GM12878 (cell line): ENCODE data around the gene KCTD14. TPM values are rescaled to one million over a fixed set of nuclear protein-coding genes. Genes with fewer than 3 reads are reported as not detected.

Experiments
- ATAC-seq: fragments of 200-7000 bp; cut with Tn5 transposase; 3 replicates; pipeline ENCODE4 v1.9.1; 2020; ENCODE audit warnings: mild to moderate bottlenecking, moderate library complexity
- BruUV-seq: library from RNA; stranded (reverse); fragments of 400-500 nt; replicated peaks from 2 replicates; lab custom pipeline; 2021; lab: Mats Ljungman, UMichigan
- CTCF ChIA-PET: fragments of 300-600 bp; sonication (Branson Sonifier 250); formaldehyde crosslinking; extraction: SDS; loops from one replicate; lab custom pipeline; 2021; ENCODE audit warnings: inconsistent platforms; lab: Yijun Ruan, JAX
- POLR2A ChIA-PET: fragments of 350-600 bp; formaldehyde crosslinking; extraction: SDS; loops from one replicate; lab custom pipeline; 2021; ENCODE audit warnings: inconsistent platforms; lab: Charles Lee
- RAD21 ChIA-PET: fragments of 300-600 bp; sonication (Branson Sonifier 250); formaldehyde crosslinking; loops from one replicate; lab custom pipeline; 2023; ENCODE audit warnings: antibody characterized with exemption; ENCODE audit not compliant: unreplicated experiment; lab: Charles Lee
- SMC1A ChIA-PET: fragments of 300-600 bp; sonication (Branson Sonifier 250); formaldehyde crosslinking; loops from one replicate; lab custom pipeline; 2023; ENCODE audit not compliant: unreplicated experiment, uncharacterized antibody; lab: Charles Lee
- DNase-seq: peaks from one replicate; pipeline ENCODE4 v3.0.0-alpha.2; 2011; ENCODE audit warnings: low read depth, low spot score
- FAIRE-seq: peaks from 3 replicates; lab custom pipeline; 2011; peaks lifted over from hg19 to GRCh38; lab: Jason Lieb, UNC
- H2AFZ ChIP-seq: 2 replicates; pipeline ENCODE4 v1.6.0; 2011; ENCODE audit warnings: low read depth, low read length, control low read depth; ENCODE audit not compliant: control insufficient read depth
- H3K27ac ChIP-seq: 2 replicates; pipeline ENCODE4 v1.5.1; 2011; ENCODE audit warnings: control low read depth; ENCODE audit not compliant: control insufficient read depth, insufficient read depth
- H3K27me3 ChIP-seq, 2 experiments: replicated peaks in 1 of 2; 2 replicates each; pipeline versions ENCODE4 v1.6.0 to v1.6.1; 2011; ENCODE audit warnings: low read length in 1 of 2; ENCODE audit not compliant: control insufficient read depth in 2 of 2, insufficient read depth in 2 of 2
- H3K36me3 ChIP-seq, 2 experiments: 2 replicates each; pipeline ENCODE4 v1.5.1; 2011; ENCODE audit warnings: low read length in 1 of 2; ENCODE audit not compliant: control insufficient read depth in 2 of 2, insufficient read depth in 2 of 2
- H3K4me1 ChIP-seq: 2 replicates; pipeline ENCODE4 v1.6.1; 2011; ENCODE audit warnings: mild to moderate bottlenecking, low read length, moderate library complexity, mixed read lengths; ENCODE audit not compliant: control insufficient read depth, insufficient read depth
- H3K4me2 ChIP-seq: 2 replicates; pipeline ENCODE4 v1.6.0; 2011; ENCODE audit warnings: control low read depth; ENCODE audit not compliant: control insufficient read depth, insufficient read depth
- H3K4me3 ChIP-seq: fragments of 200-600 bp; sonication (generic); 2 replicates; pipeline ENCODE4 v1.5.1; 2016
- H3K79me2 ChIP-seq: 2 replicates; pipeline ENCODE4 v1.6.0; 2011; ENCODE audit warnings: low read length; ENCODE audit not compliant: control insufficient read depth, insufficient read depth
- H3K9ac ChIP-seq: 2 replicates; pipeline ENCODE4 v1.8.0; 2011; ENCODE audit warnings: low read length, control low read depth, mixed read lengths; ENCODE audit not compliant: control insufficient read depth, insufficient read depth
- H3K9me3 ChIP-seq: replicated peaks from 3 replicates; pipeline ENCODE4 v1.5.1; 2011; ENCODE audit warnings: mild to moderate bottlenecking, low read length; ENCODE audit not compliant: control insufficient read depth, insufficient read depth
- H4K20me1 ChIP-seq: 2 replicates; pipeline ENCODE4 v1.6.0; 2011; ENCODE audit not compliant: control insufficient read depth, insufficient read depth
- CUX1 ChIP-seq: IDR thresholded peaks from 2 replicates; pipeline ENCODE4 v1.6.1; 2012; ENCODE audit warnings: improper control_type of control experiment, low read depth, low read length; ENCODE audit not compliant: insufficient replicate concordance
- ZBTB33 ChIP-seq: fragments of 450-650 bp; IDR thresholded peaks from 2 replicates; pipeline ENCODE4 v1.6.1; 2017; ENCODE audit warnings: mild to moderate bottlenecking
- WGBS: methylation state at CpG from one replicate; pipeline ENCODE4 v1.1.6; 2016; ENCODE audit warnings: low lambda C conversion rate; ENCODE audit not compliant: insufficient replicate concordance, insufficient coverage; ENCODE audit errors: missing lambda C conversion rate; 5-methylcytosine and 5-hydroxymethylcytosine counted together
- in situ Hi-C: fragments of 300-500 bp; cut with MboI; formaldehyde crosslinking; loops from 9 replicates; pipeline ENCODE4 v1.14.3; 2018; ENCODE audit warnings: mixed read lengths
- intact Hi-C: fragments of 100-400 bp; cut with micrococcal nuclease; formaldehyde crosslinking; loops from one replicate; pipeline ENCODE4 v1.14.2; 2022; ENCODE audit not compliant: unreplicated experiment
- polyA plus RNA-seq, 11 experiments: library from polyadenylated mRNA; depleted of rRNA in 4 of 11; unstranded in 6 of 11; stranded (reverse) in 5 of 11; fragments of >200 nt; fragmentation: Nextera tagmentation in 4 of 11; fragmentation: Illumina TruSeq in 1 of 11; extraction: Ambion mirVana in 4 of 11; extraction: Trizol in 1 of 11; gene quantifications; 1 replicate in 1 of 11; 2 replicates in 10 of 11; pipeline versions ENCODE4 v1.2.1 to v1.2.3, GENCODE V29; 2011 to 2016; ENCODE audit warnings: inconsistent platforms in 2 of 11, missing spikeins in 2 of 11, low read depth in 1 of 11
- total RNA-seq, 4 experiments: library from RNA; depleted of rRNA in 3 of 4; stranded (reverse); fragments of >200 nt in 3 of 4; fragmentation: Illumina TruSeq in 1 of 4; extraction: Trizol in 1 of 4; gene quantifications; 2 replicates each; pipeline versions ENCODE4 v1.2.1 to v1.2.3, GENCODE V29; 2013 to 2021

Gene KCTD14
- total and polyA plus RNA-seq, 10 of the 15 experiments (the other 5 are each of a cell fraction or from before 2014, with no cell fraction given), result 0.11 to 0.63 (median 0.48) TPM

GRCh38 chr11:77967121-77967520, 56.0 kb downstream of the KCTD14 start:
- ChIA-PET CTCF (no interaction called here), RAD21 (no interaction called here), POLR2A (no interaction called here), SMC1A (no interaction called here)
- no peak for TF ChIP-seq ZBTB33
- no peak for TF ChIP-seq CUX1
- Histone ChIP-seq H3K27me3 (no peaks in the 10 kb centered on the region), H3K9me3 (no peaks in the 10 kb centered on the region), H3K4me2 (no peak overlapping the region), H3K79me2 (no peaks in the 10 kb centered on the region), H3K4me3 (no peak overlapping the region), H2AFZ (no peak overlapping the region), H3K4me1 (no peaks in the 10 kb centered on the region; the same call in 1 of the 2 replicates), H3K36me3 (peaks cover 2 to 11% of the 10 kb centered on the region in 2 experiments; a peak in 2 of 4 replicates), H4K20me1 (no peaks in the 10 kb centered on the region), H3K27ac (no peak overlapping the region), H3K9ac (no peak overlapping the region)
- BruUV-seq, result no TSS peak
- in situ Hi-C loops, result no loop called here
- intact Hi-C loops, result no loop called here
- DNase-seq (no peak), ATAC-seq (no peak), FAIRE-seq (no peak)
- 97% methylated on average over 2 of the region's 2 CpGs for WGBS
